Psoas muscle (tissue), 8 donors: ENCODE results near the gene GRIN3B. TPM values are rescaled to one million over a fixed set of nuclear protein-coding genes. Genes with fewer than 3 reads are reported as not detected.

ENCODE experiments used
- ATAC-seq, 4 donors: fragments of 200-7000 bp; cut with Tn5 transposase; one replicate each; pipeline ENCODE4 v1.9.1; 2020; ENCODE audit warnings: moderate library complexity in 3 of 4, mild to moderate bottlenecking in 2 of 4
- DNase-seq, 2 donors: peaks; one replicate each; pipeline ENCODE4 v3.0.0-alpha.2; 2020
- H3K27ac ChIP-seq: fragments of 200-600 bp; one replicate; pipeline ENCODE4 v1.8.0; 2022
- H3K27me3 ChIP-seq, 3 donors: fragments of 200-600 bp in 1 of 3; one replicate each; pipeline versions ENCODE4 v1.6.1 to v1.8.0; 2013 to 2022; ENCODE audit warnings: low read length in 2 of 3, mild to moderate bottlenecking in 2 of 3, moderate library complexity in 1 of 3; ENCODE audit not compliant: insufficient read depth in 3 of 3
- H3K36me3 ChIP-seq, 2 donors: fragments of 200-600 bp in 1 of 2; one replicate each; pipeline versions ENCODE4 v1.6.1 to v1.8.0; 2013 to 2022; ENCODE audit warnings: low read depth in 1 of 2, mild to moderate bottlenecking in 1 of 2, moderate library complexity in 1 of 2; ENCODE audit not compliant: insufficient read depth in 1 of 2
- H3K4me1 ChIP-seq: fragments of 200-600 bp; one replicate; pipeline ENCODE4 v1.8.0; 2022
- H3K4me3 ChIP-seq: fragments of 200-600 bp; one replicate; pipeline ENCODE4 v1.8.0; 2022; ENCODE audit warnings: mild to moderate bottlenecking
- H3K9me3 ChIP-seq: fragments of 200-600 bp; one replicate; pipeline ENCODE4 v1.8.0; 2022
- WGBS, 3 donors: extraction: QIAGEN DNeasy Blood & Tissue Kit; methylation state at CpG; one replicate each; pipeline versions ENCODE4 v1.1.6 to v1.1.7; 2013; 5-methylcytosine and 5-hydroxymethylcytosine counted together
- intact Hi-C, 2 donors: fragments of 100-400 bp; cut with DNase I; formaldehyde crosslinking; loops; one replicate each; pipeline versions ENCODE4 v1.11.0 to v1.14.2; 2022
- polyA plus RNA-seq, 3 donors: library from polyadenylated mRNA; stranded (reverse); fragments of 200-250 nt; gene quantifications; one replicate each; pipeline ENCODE4 v1.2.3, GENCODE V29; 2013
- total RNA-seq, 4 donors: library from RNA; stranded (reverse); fragmentation: NEBNext Ultra II Directional in 2 of 4; extraction: Animal tissue kit (Norgen Biotek cat#: 25700) in 2 of 4; gene quantifications; one replicate each; pipeline versions ENCODE4 v1.2.1 to v1.2.4, GENCODE V29; 2021 to 2023
- TF ChIP-seq, protein P1 (sequence below): fragments of 200-600 bp; IDR thresholded peaks from one replicate; pipeline ENCODE4 v1.8.0; 2022; ENCODE audit warnings: antibody characterized with exemption
- donor health status: healthy with polysubstance abuse.
- donor health status: DM: no; HTN: no; CAD: no; lungs with moderate emphysema.
- donor health status: Bipolar disorder and iron deficiency.
- donor health status: healthy.
- donor health status: DM: yes; HTN: yes; CAD: no.
- donor health status: DM: no; HTN: no; CAD: no.
- donor health status: DM: no; HTN: no; CAD: no.
- donor health status: DM: yes; HTN: yes; CAD: no.

GRIN3B gene
- total and polyA plus RNA-seq, 7 donors = 0.01 to 0.16 TPM; not detected in 5

- H3K4me3 ChIP-seq = no peak overlapping the region
- H3K4me1 ChIP-seq = no peaks in the 10 kb centered on the region
- 96 to 98% (median 97%) methylated on average over 18 to 20 of the region's 20 CpGs for WGBS, 3 donors
- H3K36me3 ChIP-seq = peaks cover 0 to 53% of the 10 kb centered on the region in 2 donors
- TF ChIP-seq, protein P1, sequence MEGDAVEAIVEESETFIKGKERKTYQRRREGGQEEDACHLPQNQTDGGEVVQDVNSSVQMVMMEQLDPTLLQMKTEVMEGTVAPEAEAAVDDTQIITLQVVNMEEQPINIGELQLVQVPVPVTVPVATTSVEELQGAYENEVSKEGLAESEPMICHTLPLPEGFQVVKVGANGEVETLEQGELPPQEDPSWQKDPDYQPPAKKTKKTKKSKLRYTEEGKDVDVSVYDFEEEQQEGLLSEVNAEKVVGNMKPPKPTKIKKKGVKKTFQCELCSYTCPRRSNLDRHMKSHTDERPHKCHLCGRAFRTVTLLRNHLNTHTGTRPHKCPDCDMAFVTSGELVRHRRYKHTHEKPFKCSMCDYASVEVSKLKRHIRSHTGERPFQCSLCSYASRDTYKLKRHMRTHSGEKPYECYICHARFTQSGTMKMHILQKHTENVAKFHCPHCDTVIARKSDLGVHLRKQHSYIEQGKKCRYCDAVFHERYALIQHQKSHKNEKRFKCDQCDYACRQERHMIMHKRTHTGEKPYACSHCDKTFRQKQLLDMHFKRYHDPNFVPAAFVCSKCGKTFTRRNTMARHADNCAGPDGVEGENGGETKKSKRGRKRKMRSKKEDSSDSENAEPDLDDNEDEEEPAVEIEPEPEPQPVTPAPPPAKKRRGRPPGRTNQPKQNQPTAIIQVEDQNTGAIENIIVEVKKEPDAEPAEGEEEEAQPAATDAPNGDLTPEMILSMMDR = no peak
- no peak overlapping the region for H3K27ac ChIP-seq
- intact Hi-C loops = no loop called here
- ATAC-seq (peak in 1 of 4 donors; percentile 22), DNase-seq (peak in 1 of 2 donors; percentile 48)
- peaks cover 33% of the 10 kb centered on the region for H3K9me3 ChIP-seq
- H3K27me3 ChIP-seq = no peaks in the 10 kb centered on the region
Observed at GRCh38 chr19:1055886-1056620, 55.8 kb downstream of the GRIN3B start.

DNA sequence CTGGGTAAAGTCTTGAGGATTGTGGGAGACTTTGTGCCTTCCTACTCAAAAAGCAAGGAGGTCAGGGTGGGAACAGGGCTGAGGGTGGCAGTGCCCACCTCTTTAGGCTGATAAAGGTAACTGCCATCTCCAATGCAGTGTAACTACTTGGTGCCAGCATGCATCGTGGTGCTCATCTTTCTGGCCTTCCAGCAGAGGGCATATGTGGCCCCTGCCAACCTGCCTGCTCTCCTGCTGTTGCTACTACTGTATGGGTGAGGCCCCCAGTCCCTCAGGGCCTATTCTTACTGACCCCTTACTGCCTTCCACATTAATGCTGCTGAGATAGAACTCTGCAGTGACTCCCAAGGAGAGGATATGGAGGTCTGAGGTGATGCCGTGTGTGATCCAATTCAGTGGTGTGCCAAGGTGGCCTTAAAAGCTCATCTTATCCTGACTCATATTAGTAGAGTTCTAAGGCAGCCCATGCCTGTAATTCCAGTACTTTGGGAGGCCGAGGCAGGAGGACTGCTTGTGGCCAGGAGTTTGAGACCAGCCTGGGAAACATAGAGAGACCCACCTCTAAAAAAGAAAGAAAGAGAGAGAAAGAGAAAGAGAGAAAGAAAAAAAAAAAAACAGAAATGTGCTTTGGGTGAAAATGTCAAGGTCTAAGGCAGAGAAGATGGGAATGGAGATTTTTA, 57.1 kb downstream of the GRIN3B start:
- Histone ChIP-seq H3K4me3 (no peak overlapping the region), H3K36me3 (peaks cover 0 to 53% of the 10 kb centered on the region in 2 donors), H3K27me3 (no peaks in the 10 kb centered on the region), H3K4me1 (no peaks in the 10 kb centered on the region), H3K9me3 (peaks cover 33% of the 10 kb centered on the region), H3K27ac (no peak overlapping the region)
- intact Hi-C loops = no loop called here
- ATAC-seq (no peak), DNase-seq (no peak)
- TF ChIP-seq, protein P1 = no peak
- 47 to 51% (median 49%) methylated on average over 3 of the region's 3 CpGs for WGBS, 3 donors

GRCh38 chr19:1058112-1058511, 57.9 kb downstream of the GRIN3B start:
- Histone ChIP-seq H3K4me3 (no peak overlapping the region), H3K4me1 (no peaks in the 10 kb centered on the region), H3K36me3 (peaks cover 0 to 53% of the 10 kb centered on the region in 2 donors), H3K27me3 (no peaks in the 10 kb centered on the region), H3K9me3 (peaks cover 33% of the 10 kb centered on the region), H3K27ac (no peak overlapping the region)
- DNase-seq (no peak), ATAC-seq (no peak)
- 93 to 99% (median 98%) methylated on average over 5 of the region's 5 CpGs for whole genome bisulfite sequencing, 3 donors
- TF ChIP-seq, protein P1 = no peak
- intact Hi-C loops = no loop called here

Other genes starting within 250 kb of the GRIN3B start
- gene MISP, start 249.3 kb upstream of the GRIN3B start, total RNA-seq = under 1 TPM in 1 of 4 donors, not detected in 3; 0.08 TPM
- gene MISP, start 249.3 kb upstream of the GRIN3B start, polyA plus RNA-seq = under 1 TPM in 2 of 3 donors, not detected in 1; 0.09 to 0.13 TPM
- gene PTBP1, start 203.0 kb upstream of the GRIN3B start, total RNA-seq = 10 to 100 TPM; 36.5 to 69.4 (median 60.8) TPM
- 10 to 100 TPM; 24.2 to 36.3 (median 25.1) TPM for gene PTBP1, start 203.0 kb upstream of the GRIN3B start, polyA plus RNA-seq
- gene PLPPR3, start 178.5 kb upstream of the GRIN3B start, total RNA-seq = not detected
- not detected for gene PLPPR3, start 178.5 kb upstream of the GRIN3B start, polyA plus RNA-seq
- gene AZU1, start 172.6 kb upstream of the GRIN3B start, total RNA-seq = under 1 TPM in 1 of 4 donors, not detected in 3; 0.69 TPM
- not detected for gene AZU1, start 172.6 kb upstream of the GRIN3B start, polyA plus RNA-seq
- gene PRTN3, start 159.4 kb upstream of the GRIN3B start, total RNA-seq = under 1 TPM in 2 of 4 donors, not detected in 2; 0.22 to 0.34 TPM
- gene PRTN3, start 159.4 kb upstream of the GRIN3B start, polyA plus RNA-seq = under 1 TPM in 2 of 3 donors, not detected in 1; 0.04 to 0.05 TPM
- under 1 TPM in 2 of 4 donors, not detected in 2; 0.39 to 0.55 TPM for gene ELANE, start 148.1 kb upstream of the GRIN3B start, total RNA-seq
- under 1 TPM; 0.55 to 0.95 (median 0.92) TPM for gene ELANE, start 148.1 kb upstream of the GRIN3B start, polyA plus RNA-seq
- 10 to 100 TPM; 56.8 to 79.9 (median 64.2) TPM for gene CFD, start 140.8 kb upstream of the GRIN3B start, total RNA-seq
- gene CFD, start 140.8 kb upstream of the GRIN3B start, polyA plus RNA-seq = 100 to 1,000 TPM in 2 of 3 donors, 10 to 100 TPM in 1; 87.1 to 142 (median 142) TPM
- 10 to 100 TPM; 47.0 to 66.5 (median 56.7) TPM for gene MED16, start 107.2 kb upstream of the GRIN3B start, total RNA-seq
- 10 to 100 TPM; 30.7 to 55.8 (median 51.3) TPM for gene MED16, start 107.2 kb upstream of the GRIN3B start, polyA plus RNA-seq
- gene RNU6-9, start 106.9 kb upstream of the GRIN3B start, total RNA-seq = not detected
- not detected for gene RNU6-9, start 106.9 kb upstream of the GRIN3B start, polyA plus RNA-seq
- 10 to 100 TPM; 17.8 to 56.8 (median 50.6) TPM for gene R3HDM4, start 87.2 kb upstream of the GRIN3B start, total RNA-seq
- gene R3HDM4, start 87.2 kb upstream of the GRIN3B start, polyA plus RNA-seq = 10 to 100 TPM; 37.4 to 92.0 (median 60.8) TPM
- gene KISS1R, start 83.1 kb upstream of the GRIN3B start, total RNA-seq = not detected
- gene KISS1R, start 83.1 kb upstream of the GRIN3B start, polyA plus RNA-seq = under 1 TPM in 1 of 3 donors, not detected in 2; 0.16 TPM
- 1 to 10 TPM; 4.2 to 6.7 (median 4.9) TPM for gene ARID3A, start 74.4 kb upstream of the GRIN3B start, total RNA-seq
- gene ARID3A, start 74.4 kb upstream of the GRIN3B start, polyA plus RNA-seq = 1 to 10 TPM; 2.3 to 4.2 (median 3.2) TPM
- 10 to 100 TPM; 17.4 to 28.0 (median 20.3) TPM for gene WDR18, start 16.1 kb upstream of the GRIN3B start, total RNA-seq
- 10 to 100 TPM; 30.8 to 77.9 (median 39.0) TPM for gene WDR18, start 16.1 kb upstream of the GRIN3B start, polyA plus RNA-seq
- 100 to 1,000 TPM in 1 of 4 donors, 10 to 100 TPM in 3; 67.1 to 128 (median 87.4) TPM for gene TMEM259, start 20.7 kb downstream of the GRIN3B start, total RNA-seq
- 100 to 1,000 TPM in 1 of 3 donors, 10 to 100 TPM in 2; 80.6 to 133 (median 89.9) TPM for gene TMEM259, start 20.7 kb downstream of the GRIN3B start, polyA plus RNA-seq
- not detected for gene RNU6-2, start 21.1 kb downstream of the GRIN3B start, total RNA-seq
- gene RNU6-2, start 21.1 kb downstream of the GRIN3B start, polyA plus RNA-seq = not detected
- gene CNN2, start 26.2 kb downstream of the GRIN3B start, total RNA-seq = 1 to 10 TPM; 3.0 to 9.5 (median 8.5) TPM
- gene CNN2, start 26.2 kb downstream of the GRIN3B start, polyA plus RNA-seq = 1 to 10 TPM; 1.7 to 6.3 (median 2.3) TPM
- gene ABCA7, start 39.7 kb downstream of the GRIN3B start, total RNA-seq = 10 to 100 TPM in 3 of 4 donors, 1 to 10 TPM in 1; 5.2 to 19.5 (median 16.5) TPM
- gene ABCA7, start 39.7 kb downstream of the GRIN3B start, polyA plus RNA-seq = 10 to 100 TPM in 1 of 3 donors, 1 to 10 TPM in 2; 2.6 to 10.1 (median 3.3) TPM
- gene ARHGAP45, start 66.7 kb downstream of the GRIN3B start, total RNA-seq = 1 to 10 TPM; 2.0 to 4.0 (median 3.2) TPM
- gene ARHGAP45, start 66.7 kb downstream of the GRIN3B start, polyA plus RNA-seq = 1 to 10 TPM; 1.2 to 1.8 (median 1.8) TPM
- 100 to 1,000 TPM; 133 to 147 (median 143) TPM for gene POLR2E, start 95.0 kb downstream of the GRIN3B start, total RNA-seq
- gene POLR2E, start 95.0 kb downstream of the GRIN3B start, polyA plus RNA-seq = 100 to 1,000 TPM; 170 to 243 (median 217) TPM
- 100 to 1,000 TPM; 279 to 560 (median 304) TPM for gene GPX4, start 103.6 kb downstream of the GRIN3B start, total RNA-seq
- 100 to 1,000 TPM; 490 to 762 (median 618) TPM for gene GPX4, start 103.6 kb downstream of the GRIN3B start, polyA plus RNA-seq
- gene SBNO2, start 173.8 kb downstream of the GRIN3B start, total RNA-seq = 100 to 1,000 TPM in 1 of 4 donors, 10 to 100 TPM in 3; 20.9 to 138 (median 76.9) TPM
- 10 to 100 TPM; 18.5 to 47.2 (median 20.2) TPM for gene SBNO2, start 173.8 kb downstream of the GRIN3B start, polyA plus RNA-seq
- 10 to 100 TPM; 83.5 to 95.0 (median 88.3) TPM for gene STK11, start 205.4 kb downstream of the GRIN3B start, total RNA-seq
- gene STK11, start 205.4 kb downstream of the GRIN3B start, polyA plus RNA-seq = 100 to 1,000 TPM in 1 of 3 donors, 10 to 100 TPM in 2; 64.9 to 133 (median 83.4) TPM
- 1 to 10 TPM in 2 of 4 donors, under 1 TPM in 2; 0.41 to 4.0 (median 1.5) TPM for gene CBARP, start 237.6 kb downstream of the GRIN3B start, total RNA-seq
- gene CBARP, start 237.6 kb downstream of the GRIN3B start, polyA plus RNA-seq = 10 to 100 TPM in 1 of 3 donors, under 1 TPM in 2; 0.75 to 19.0 (median 0.88) TPM
- 100 to 1,000 TPM; 362 to 759 (median 472) TPM for gene ATP5F1D, start 241.3 kb downstream of the GRIN3B start, total RNA-seq
- 100 to 1,000 TPM; 310 to 858 (median 690) TPM for gene ATP5F1D, start 241.3 kb downstream of the GRIN3B start, polyA plus RNA-seq
- gene MIDN, start 248.2 kb downstream of the GRIN3B start, total RNA-seq = 100 to 1,000 TPM in 3 of 4 donors, 10 to 100 TPM in 1; 84.7 to 331 (median 217) TPM
- 100 to 1,000 TPM in 1 of 3 donors, 10 to 100 TPM in 2; 29.2 to 147 (median 36.4) TPM for gene MIDN, start 248.2 kb downstream of the GRIN3B start, polyA plus RNA-seq